Spleen (tissue), 11 donors: ENCODE data around the gene FOXRED2. TPM values are rescaled to one million over a fixed set of nuclear protein-coding genes. Genes with fewer than 3 reads are reported as not detected.

Experiments
- DNase-seq: peaks from one replicate; pipeline ENCODE4 v3.0.0-alpha.2; 2020
- H3K27ac ChIP-seq, 8 donors: fragments of 200-600 bp; sonication (generic) in 7 of 8; 1 replicate in 4 of 8; 2 replicates in 4 of 8; pipeline versions ENCODE4 v1.5.0 to v1.8.0; 2016 to 2021; ENCODE audit warnings: inconsistent platforms in 4 of 8, mild to moderate bottlenecking in 4 of 8, moderate library complexity in 1 of 8
- H3K27me3 ChIP-seq, 7 donors: fragments of 200-600 bp; sonication (generic) in 6 of 7; replicated peaks in 1 of 7; 1 replicate in 4 of 7; 2 replicates in 3 of 7; pipeline versions ENCODE4 v1.5.0 to v1.8.0; 2016 to 2021; ENCODE audit warnings: inconsistent platforms in 3 of 7, mild to moderate bottlenecking in 1 of 7
- H3K36me3 ChIP-seq, 6 donors: fragments of 200-600 bp; sonication (generic) in 5 of 6; 1 replicate in 4 of 6; 2 replicates in 2 of 6; pipeline versions ENCODE4 v1.5.0 to v1.8.0; 2016 to 2021; ENCODE audit warnings: inconsistent platforms in 2 of 6
- H3K4me1 ChIP-seq, 6 donors: fragments of 200-600 bp; sonication (generic) in 5 of 6; 1 replicate in 3 of 6; 2 replicates in 3 of 6; pipeline versions ENCODE4 v1.5.0 to v1.8.0; 2016 to 2021; ENCODE audit warnings: inconsistent platforms in 3 of 6
- H3K4me3 ChIP-seq, 8 donors: fragments of 200-600 bp; sonication (generic) in 7 of 8; 1 replicate in 4 of 8; 2 replicates in 4 of 8; pipeline versions ENCODE4 v1.5.0 to v1.8.0; 2016 to 2021; ENCODE audit warnings: inconsistent platforms in 4 of 8, mild to moderate bottlenecking in 4 of 8, moderate library complexity in 2 of 8
- H3K9me3 ChIP-seq, 8 donors: fragments of 200-600 bp; sonication (generic) in 7 of 8; 1 replicate in 4 of 8; 2 replicates in 4 of 8; pipeline versions ENCODE4 v1.5.0 to v1.8.0; 2016 to 2021; ENCODE audit warnings: inconsistent platforms in 4 of 8
- CTCF ChIP-seq, 11 experiments: fragments of 200-600 bp in 7 of 11; fragments of 450-650 bp in 4 of 11; sonication (generic) in 4 of 11; IDR thresholded peaks in 8 of 11; conservative IDR thresholded peaks in 3 of 11; 1 replicate in 7 of 11; 2 replicates in 4 of 11; pipeline versions ENCODE4 v1.4.0 to v1.8.0; 2016 to 2021; ENCODE audit warnings: antibody characterized with exemption in 11 of 11, inconsistent platforms in 4 of 11, mild to moderate bottlenecking in 1 of 11
- POLR2A ChIP-seq, 3 donors: fragments of 450-650 bp; IDR thresholded peaks; one replicate each; pipeline ENCODE4 v1.5.1; 2017; ENCODE audit warnings: antibody characterized with exemption in 3 of 3, mild to moderate bottlenecking in 1 of 3
- POLR2AphosphoS5 ChIP-seq, 3 donors: sonication (generic); formaldehyde crosslinking; IDR thresholded peaks; one replicate each; pipeline ENCODE4 v1.5.1; 2017; ENCODE audit warnings: antibody characterized with exemption in 3 of 3
- whole genome bisulfite sequencing, 5 donors: extraction: QIAGEN DNeasy Blood & Tissue Kit in 3 of 5; methylation state at CpG; one replicate each; pipeline versions ENCODE4 v1.1.5 to v1.1.7; 2013 to 2018; 5-methylcytosine and 5-hydroxymethylcytosine counted together
- intact Hi-C: fragments of 100-400 bp; cut with DNase I; formaldehyde crosslinking; loops from one replicate; pipeline ENCODE4 v1.15.0; 2023; ENCODE audit warnings: low total_unique reads
- polyA plus RNA-seq, 3 donors: library from polyadenylated mRNA; stranded (reverse); fragments of 200-250 nt; gene quantifications; one replicate each; pipeline ENCODE4 v1.2.1, GENCODE V29; 2013
- total RNA-seq, 7 donors: library from RNA; depleted of rRNA in 3 of 7; stranded (reverse); fragments of >200 nt in 3 of 7; fragmentation: NEBNext Ultra II Directional in 4 of 7; extraction: Animal tissue kit (Norgen Biotek cat#: 25700) in 4 of 7; gene quantifications; one replicate each; pipeline versions ENCODE4 v1.1.0 to v1.2.1, GENCODE V29; 2016 to 2021
- donor health status: healthy with polysubstance abuse.
- donor health status: DM: no; HTN: no; CAD: no; lungs with moderate emphysema.
- donor health status: DM: no; HTN: no; CAD: no.
- donor health status: Bipolar disorder and iron deficiency.
- donor health status: healthy.
- donor health status: DM: no; HTN: no; CAD: no.
- donor health status: DM: yes; HTN: yes; CAD: no.

The FOXRED2 gene
- total and polyA plus RNA-seq, 10 donors = 1.1 to 42.0 (median 26.3) TPM

DNA sequence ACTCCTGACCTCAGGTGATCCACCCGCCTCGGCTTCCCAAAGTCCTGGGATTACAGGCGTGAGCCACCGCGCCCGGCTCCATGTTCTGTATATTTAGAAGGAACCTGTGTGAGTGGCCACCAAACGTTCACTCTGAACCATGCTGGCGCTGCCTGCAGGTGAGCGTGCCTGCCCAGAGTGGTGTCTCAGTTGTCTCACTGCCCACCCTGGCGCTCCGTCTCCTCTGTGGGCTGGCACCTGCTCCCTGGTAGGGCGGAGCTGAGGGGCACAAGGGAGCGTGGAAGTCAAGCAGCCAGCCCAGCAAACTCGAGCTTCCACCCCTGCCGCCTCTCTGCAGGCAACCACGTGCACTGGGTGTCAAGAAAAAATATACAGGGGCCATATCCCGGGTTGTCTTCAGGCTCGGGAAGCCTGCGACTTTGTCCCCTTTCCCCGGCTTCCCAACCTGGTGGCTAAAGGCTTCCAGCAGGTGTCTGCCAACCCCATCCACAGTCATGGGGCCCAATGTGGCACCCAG lies 42.1 kb downstream of the FOXRED2 start:
- Histone ChIP-seq H3K36me3 (peaks cover 0 to 33% (median 8%) of the 10 kb centered on the region in 6 donors), H3K9me3 (no peaks in the 10 kb centered on the region), H3K27me3 (no peaks in the 10 kb centered on the region), H3K4me1 (peaks cover under 1 to 91% (median 51%) of the 10 kb centered on the region in 6 donors), H3K27ac (peak overlapping the region; percentile 59 to 97 (median 77)), H3K4me3 (no peak overlapping the region)
- intact Hi-C loops = no loop called here
- TF ChIP-seq POLR2A (IDR thresholded peaks at IDR 0.05) (no peak), POLR2AphosphoS5 (IDR thresholded peaks at IDR 0.05) (peak in 1 of 3 donors; percentile 26)
- 80 to 86% (median 81%) methylated on average over 15 to 20 of the region's 20 CpGs for WGBS, 5 donors
- DNase-seq = no peak

DNA sequence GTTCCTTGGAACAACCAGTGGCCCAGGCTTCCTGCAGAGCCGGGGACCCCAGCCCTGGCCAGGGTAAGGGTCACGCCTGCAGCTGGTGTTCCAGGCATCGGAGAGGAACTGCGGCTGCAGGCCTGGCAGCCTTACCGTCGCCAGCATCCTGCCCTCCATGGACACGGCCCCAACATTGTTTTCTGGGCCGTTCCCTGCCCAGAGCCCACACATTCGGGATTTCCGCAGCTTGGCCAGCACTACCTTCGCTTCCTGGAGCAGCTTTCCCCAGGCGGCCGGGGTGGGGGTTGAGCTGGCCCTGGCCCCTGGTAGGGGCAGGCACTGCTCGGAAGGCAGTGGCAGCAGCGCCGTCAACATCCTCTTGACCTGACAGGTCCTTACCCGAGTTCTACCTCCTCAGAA lies 43.1 kb downstream of the FOXRED2 start:
- Histone ChIP-seq H3K27me3 (no peaks in the 10 kb centered on the region), H3K4me1 (peaks cover 0 to 84% (median 47%) of the 10 kb centered on the region in 6 donors), H3K36me3 (peaks cover 0 to 28% (median 8%) of the 10 kb centered on the region in 6 donors), H3K4me3 (no peak overlapping the region), H3K27ac (peak overlapping the region; percentile 48 to 97 (median 77)), H3K9me3 (no peaks in the 10 kb centered on the region)
- intact Hi-C loops = no loop called here
- DNase-seq = peak; percentile 90
- WGBS, 5 donors = 43 to 52% (median 49%) methylated on average over 12 to 17 of the region's 17 CpGs
- no peak for TF ChIP-seq POLR2A (IDR thresholded peaks at IDR 0.05)
- TF ChIP-seq POLR2AphosphoS5 (IDR thresholded peaks at IDR 0.05) = peak; percentile 82 to 91 (median 90)
- TF ChIP-seq CTCF (IDR thresholded peaks at IDR 0.05 in 8 of 11, conservative IDR thresholded peaks at IDR 0.05 in 3 of 11) = no peak

DNA sequence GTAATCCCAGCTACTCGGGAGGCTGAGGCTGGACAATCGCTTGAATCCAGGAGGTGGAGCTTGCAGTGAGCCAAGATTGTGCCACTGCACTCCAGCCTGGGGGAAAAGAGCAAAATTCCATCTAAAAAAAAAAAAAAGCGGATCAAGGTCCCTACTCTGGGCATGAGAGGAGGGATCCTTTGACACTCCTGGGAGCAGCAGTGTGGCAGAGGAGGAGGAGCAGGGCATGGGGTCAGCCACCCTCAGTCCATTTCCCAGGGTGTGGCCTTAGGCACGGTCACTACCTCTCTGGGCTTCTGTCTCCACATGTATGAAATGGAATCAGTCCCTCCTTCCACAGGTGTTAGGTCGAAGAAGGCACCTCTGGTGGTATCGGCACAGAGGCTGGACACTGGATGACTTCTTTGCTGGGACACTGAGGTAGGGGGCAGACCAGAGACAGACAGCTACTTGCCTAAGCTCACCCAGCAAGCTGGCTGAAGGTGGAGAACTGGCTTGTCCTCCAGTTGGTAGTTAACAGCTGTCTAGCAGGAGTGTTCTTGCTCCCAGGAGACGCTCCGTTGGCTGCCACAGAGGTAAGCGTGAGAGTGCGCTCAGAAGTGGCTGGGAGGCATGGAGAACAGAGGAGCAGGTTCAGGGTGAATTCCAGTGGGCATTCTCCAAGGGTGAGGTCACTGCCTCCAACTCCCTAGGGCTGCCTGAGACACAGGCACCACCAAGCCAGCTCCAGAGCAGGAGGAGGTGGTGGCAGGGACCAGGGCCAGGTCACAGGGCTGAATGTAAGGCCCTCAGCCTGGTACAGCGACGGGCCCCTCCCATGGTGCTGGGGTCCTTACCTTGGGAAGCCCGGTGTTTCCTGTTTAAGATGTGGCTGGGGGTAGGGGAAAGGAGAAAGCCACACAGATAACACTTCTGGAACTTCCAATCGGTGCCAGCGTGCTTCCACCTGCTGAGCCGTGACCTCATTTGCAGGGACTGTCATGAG lies 44.9 kb downstream of the FOXRED2 start:
- no peak for TF ChIP-seq CTCF (IDR thresholded peaks at IDR 0.05 in 8 of 11, conservative IDR thresholded peaks at IDR 0.05 in 3 of 11)
- TF ChIP-seq POLR2AphosphoS5 (IDR thresholded peaks at IDR 0.05) = peak; percentile 36 to 60 (median 57)
- TF ChIP-seq POLR2A (IDR thresholded peaks at IDR 0.05) = no peak
- DNase-seq = no peak
- peak overlapping the region; percentile 10 to 97 (median 77) for H3K27ac ChIP-seq
- no peaks in the 10 kb centered on the region for H3K27me3 ChIP-seq
- peaks cover 1 to 84% (median 52%) of the 10 kb centered on the region in 6 donors for H3K4me1 ChIP-seq
- H3K36me3 ChIP-seq = peaks cover 0 to 17% (median 3%) of the 10 kb centered on the region in 6 donors
- H3K4me3 ChIP-seq = no peak overlapping the region
- WGBS, 5 donors = 60 to 66% (median 61%) methylated on average over 16 of the region's 16 CpGs
- no peaks in the 10 kb centered on the region for H3K9me3 ChIP-seq
- intact Hi-C loops = no loop called here

- Histone ChIP-seq H3K4me1 (peaks cover 9 to 83% (median 54%) of the 10 kb centered on the region in 6 donors), H3K27ac (peak overlapping the region in 5 of 8 donors; percentile 15 to 97 (median 93)), H3K9me3 (no peaks in the 10 kb centered on the region), H3K36me3 (no peaks in the 10 kb centered on the region), H3K4me3 (no peak overlapping the region), H3K27me3 (no peaks in the 10 kb centered on the region)
- intact Hi-C loops = no loop called here
- WGBS, 5 donors = 85 to 96% (median 96%) methylated on average over 8 of the region's 8 CpGs
- TF ChIP-seq POLR2AphosphoS5 (IDR thresholded peaks at IDR 0.05) = no peak
- no peak for TF ChIP-seq CTCF (IDR thresholded peaks at IDR 0.05 in 8 of 11, conservative IDR thresholded peaks at IDR 0.05 in 3 of 11)
- TF ChIP-seq POLR2A (IDR thresholded peaks at IDR 0.05) = no peak
- DNase-seq = no peak
Measured at GRCh38 chr22:36460202-36460601, 46.6 kb downstream of the FOXRED2 start.
